Measurements from ENCODE around the gene COG5. TPM values are rescaled to one million over a fixed set of nuclear protein-coding genes. Genes with fewer than 3 reads are reported as not detected.

Gene COG5
- total RNA-seq, 1 donor from 2014 or later = 26.8 TPM

DNA sequence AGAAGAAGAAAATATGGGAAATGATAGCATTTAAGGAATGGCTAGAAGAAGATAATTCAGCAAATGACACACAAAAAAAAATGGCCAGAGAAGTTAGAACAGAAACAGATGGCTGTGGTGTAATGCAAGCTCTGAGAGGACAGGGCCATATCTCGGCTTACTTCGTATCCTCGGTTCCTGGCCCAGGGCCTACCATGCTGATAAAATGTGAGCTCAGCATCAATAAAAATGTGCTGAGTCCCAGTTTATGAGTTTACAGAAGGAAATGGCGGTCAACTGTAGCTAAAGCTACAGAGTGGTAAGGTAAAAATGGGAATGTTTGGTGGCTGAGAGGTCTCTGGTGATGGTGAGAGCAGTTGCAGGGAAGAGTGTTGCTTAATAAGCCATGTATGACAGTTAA, 354.2 kb downstream of the COG5 start:
- TF ChIP-seq, protein P1, sequence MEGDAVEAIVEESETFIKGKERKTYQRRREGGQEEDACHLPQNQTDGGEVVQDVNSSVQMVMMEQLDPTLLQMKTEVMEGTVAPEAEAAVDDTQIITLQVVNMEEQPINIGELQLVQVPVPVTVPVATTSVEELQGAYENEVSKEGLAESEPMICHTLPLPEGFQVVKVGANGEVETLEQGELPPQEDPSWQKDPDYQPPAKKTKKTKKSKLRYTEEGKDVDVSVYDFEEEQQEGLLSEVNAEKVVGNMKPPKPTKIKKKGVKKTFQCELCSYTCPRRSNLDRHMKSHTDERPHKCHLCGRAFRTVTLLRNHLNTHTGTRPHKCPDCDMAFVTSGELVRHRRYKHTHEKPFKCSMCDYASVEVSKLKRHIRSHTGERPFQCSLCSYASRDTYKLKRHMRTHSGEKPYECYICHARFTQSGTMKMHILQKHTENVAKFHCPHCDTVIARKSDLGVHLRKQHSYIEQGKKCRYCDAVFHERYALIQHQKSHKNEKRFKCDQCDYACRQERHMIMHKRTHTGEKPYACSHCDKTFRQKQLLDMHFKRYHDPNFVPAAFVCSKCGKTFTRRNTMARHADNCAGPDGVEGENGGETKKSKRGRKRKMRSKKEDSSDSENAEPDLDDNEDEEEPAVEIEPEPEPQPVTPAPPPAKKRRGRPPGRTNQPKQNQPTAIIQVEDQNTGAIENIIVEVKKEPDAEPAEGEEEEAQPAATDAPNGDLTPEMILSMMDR (conservative IDR thresholded peaks at IDR 0.05) = no peak
- Mint-ChIP-seq H3K27ac (ENCODE audit: unreplicated experiment) (no peak overlapping the region), H3K4me3 (no peak overlapping the region), H3K27me3 (ENCODE audit: low read depth) (no peaks in the 10 kb centered on the region), H3K4me1 (no peaks in the 10 kb centered on the region), H3K9me3 (peaks cover 5% of the 10 kb centered on the region), H3K36me3 (ENCODE audit: low read depth) (peaks cover 22% of the 10 kb centered on the region)
- DNase-seq (ENCODE audit: low read depth, low spot score) = no peak

DNA sequence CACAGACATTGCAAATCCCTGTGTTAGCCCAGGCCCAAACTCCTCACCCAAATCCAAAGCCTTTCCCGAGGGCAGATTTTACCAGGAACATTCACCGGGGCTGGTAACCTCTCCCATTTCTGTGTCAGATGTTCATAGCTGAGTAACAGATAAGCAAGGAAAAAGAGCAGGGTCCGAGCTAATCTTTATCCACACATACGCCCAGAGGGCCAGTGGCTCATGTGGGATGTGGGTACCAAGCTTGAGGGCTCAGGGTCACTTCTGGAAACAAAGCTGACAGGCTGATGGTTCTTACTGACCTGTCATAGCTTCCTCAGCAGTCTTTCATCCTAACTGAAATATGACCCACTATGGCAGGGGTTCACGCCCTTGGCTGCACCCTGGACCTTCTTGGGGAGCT, 355.2 kb downstream of the COG5 start:
- Mint-ChIP-seq H3K4me1 (no peaks in the 10 kb centered on the region), H3K27me3 (ENCODE audit: low read depth) (no peaks in the 10 kb centered on the region), H3K4me3 (no peak overlapping the region), H3K27ac (ENCODE audit: unreplicated experiment) (no peak overlapping the region), H3K9me3 (peaks cover 4% of the 10 kb centered on the region), H3K36me3 (ENCODE audit: low read depth) (peaks cover 18% of the 10 kb centered on the region)
- TF ChIP-seq, protein P1 (conservative IDR thresholded peaks at IDR 0.05) = no peak
- no peak for DNase-seq (ENCODE audit: low read depth, low spot score)

DNA sequence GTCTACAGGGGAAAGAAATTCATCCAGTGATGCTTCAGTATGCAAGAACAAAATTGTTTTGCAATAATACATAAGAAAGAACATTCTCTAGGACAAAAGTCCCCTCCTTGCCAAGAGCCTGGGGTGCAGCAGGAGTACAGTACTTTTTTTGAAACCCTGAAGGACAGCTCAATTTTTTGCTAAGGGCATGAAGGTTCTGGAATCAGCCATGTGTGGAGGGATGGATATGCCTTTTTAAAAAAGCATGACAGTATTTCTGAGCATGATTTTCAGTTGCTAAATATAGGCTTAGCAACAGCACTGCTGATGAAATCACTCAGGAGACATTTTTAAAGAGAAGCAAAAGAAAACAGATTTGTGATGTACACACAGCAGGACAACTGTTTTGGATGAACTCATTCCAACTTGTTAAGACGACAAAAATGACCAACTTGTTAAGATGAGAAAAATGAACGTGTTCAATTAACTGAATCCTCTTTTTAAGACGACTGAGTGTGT, 355.6 kb downstream of the COG5 start:
- peaks cover 14% of the 10 kb centered on the region for H3K36me3 Mint-ChIP-seq (ENCODE audit: low read depth)
- H3K27me3 Mint-ChIP-seq (ENCODE audit: low read depth) = no peaks in the 10 kb centered on the region
- H3K9me3 Mint-ChIP-seq = no peaks in the 10 kb centered on the region
- TF ChIP-seq, protein P1 (conservative IDR thresholded peaks at IDR 0.05) = no peak
- no peak overlapping the region for H3K4me3 Mint-ChIP-seq
- no peaks in the 10 kb centered on the region for H3K4me1 Mint-ChIP-seq
- DNase-seq (ENCODE audit: low read depth, low spot score) = no peak
- no peak overlapping the region for H3K27ac Mint-ChIP-seq (ENCODE audit: unreplicated experiment)

DNA sequence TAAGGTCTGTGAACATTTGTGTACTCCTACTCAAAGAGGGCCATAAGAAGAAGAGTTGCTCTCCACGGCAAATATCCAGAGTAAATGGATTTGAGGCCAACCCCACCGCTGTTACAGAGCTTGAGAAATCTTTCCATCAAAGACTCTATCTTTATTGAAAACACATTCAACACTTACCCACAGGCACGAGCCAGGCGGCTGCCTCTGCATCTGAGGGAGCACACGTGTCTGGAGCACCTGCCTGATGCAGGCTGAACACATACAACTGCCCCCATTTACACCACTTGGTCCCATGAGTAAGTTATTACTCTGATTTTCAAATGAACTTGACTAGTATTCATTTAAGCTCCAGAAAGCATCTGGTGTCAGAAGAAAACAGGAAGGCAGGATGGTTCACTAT, 356.3 kb downstream of the COG5 start:
- H3K36me3 Mint-ChIP-seq (ENCODE audit: low read depth) = peaks cover 14% of the 10 kb centered on the region
- no peaks in the 10 kb centered on the region for H3K4me1 Mint-ChIP-seq
- TF ChIP-seq, protein P1 (conservative IDR thresholded peaks at IDR 0.05) = no peak
- no peak overlapping the region for H3K4me3 Mint-ChIP-seq
- H3K27ac Mint-ChIP-seq (ENCODE audit: unreplicated experiment) = no peak overlapping the region
- H3K27me3 Mint-ChIP-seq (ENCODE audit: low read depth) = no peaks in the 10 kb centered on the region
- DNase-seq (ENCODE audit: low read depth, low spot score) = no peak
- no peaks in the 10 kb centered on the region for H3K9me3 Mint-ChIP-seq

DNA sequence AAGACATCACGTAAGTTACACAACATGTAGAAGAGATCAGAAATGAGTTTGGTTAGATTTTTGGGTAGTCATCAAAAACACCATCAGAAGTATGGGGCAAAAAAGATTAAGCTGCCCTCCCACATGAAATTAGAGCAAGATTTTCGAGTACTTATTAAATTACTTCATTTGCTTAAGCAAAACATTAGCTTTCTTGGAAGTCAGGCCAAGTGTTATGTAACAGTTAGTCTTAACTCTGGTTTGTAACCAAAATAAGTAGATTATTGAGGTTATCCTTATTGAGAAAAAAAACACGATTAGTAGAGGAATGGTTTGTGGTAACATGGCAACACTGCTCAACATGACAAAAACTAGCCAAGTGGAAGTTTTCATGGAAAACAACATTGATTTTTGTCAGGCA, 357.0 kb downstream of the COG5 start:
- Mint-ChIP-seq H3K9me3 (no peaks in the 10 kb centered on the region), H3K36me3 (ENCODE audit: low read depth) (peaks cover 14% of the 10 kb centered on the region), H3K4me1 (no peaks in the 10 kb centered on the region), H3K27me3 (ENCODE audit: low read depth) (no peaks in the 10 kb centered on the region), H3K4me3 (no peak overlapping the region), H3K27ac (ENCODE audit: unreplicated experiment) (no peak overlapping the region)
- TF ChIP-seq, protein P1 (conservative IDR thresholded peaks at IDR 0.05) = no peak
- DNase-seq (ENCODE audit: low read depth, low spot score) = no peak

DNA sequence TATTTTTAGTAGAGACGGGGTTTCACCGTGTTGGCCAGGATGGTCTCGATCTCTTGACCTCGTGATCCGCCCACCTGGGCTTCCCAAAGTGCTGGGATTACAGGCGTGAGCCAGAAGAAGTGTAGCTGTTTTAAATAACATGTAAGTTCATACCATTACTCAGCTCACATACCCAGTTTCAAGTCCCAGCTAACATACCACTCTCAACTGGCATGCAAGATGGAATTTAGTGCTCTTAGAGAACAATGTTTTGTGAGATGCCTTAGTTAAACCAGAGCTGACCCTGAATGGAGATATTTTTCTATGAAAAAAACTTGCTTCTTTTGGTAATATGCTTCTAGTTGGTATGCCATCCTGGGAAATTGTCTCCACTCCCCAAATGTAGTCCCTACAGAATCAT, 357.6 kb downstream of the COG5 start:
- H3K36me3 Mint-ChIP-seq (ENCODE audit: low read depth) = peaks cover 11% of the 10 kb centered on the region
- no peak for DNase-seq (ENCODE audit: low read depth, low spot score)
- H3K4me3 Mint-ChIP-seq = no peak overlapping the region
- H3K27me3 Mint-ChIP-seq (ENCODE audit: low read depth) = no peaks in the 10 kb centered on the region
- H3K4me1 Mint-ChIP-seq = no peaks in the 10 kb centered on the region
- no peaks in the 10 kb centered on the region for H3K9me3 Mint-ChIP-seq
- TF ChIP-seq, protein P1 (conservative IDR thresholded peaks at IDR 0.05) = no peak
- no peak overlapping the region for H3K27ac Mint-ChIP-seq (ENCODE audit: unreplicated experiment)

Measured in neural crest cell (in vitro differentiated cells).